Thymus (tissue), 11 donors: Measurements from ENCODE around the gene TNRC6B. TPM values are rescaled to one million over a fixed set of nuclear protein-coding genes. Genes with fewer than 3 reads are reported as not detected.
"Not testable (repeated sequence)": the region's sequence is repeated elsewhere in the genome, so short reads cannot be mapped to it uniquely, and the experiment has no call there.

Experiments
- DNase-seq, 9 donors: peaks; one replicate each; pipeline ENCODE4 v3.0.0-alpha.2; 2013; ENCODE audit warnings: low spot score in 9 of 9, low read depth in 6 of 9, missing footprints in 1 of 9
- H3K27ac ChIP-seq, 2 donors: one replicate each; pipeline ENCODE4 v1.5.1; 2013; ENCODE audit warnings: control low read depth in 1 of 2, low read depth in 1 of 2, low read length in 1 of 2, mild to moderate bottlenecking in 1 of 2, moderate library complexity in 1 of 2
- H3K27me3 ChIP-seq, 2 donors: one replicate each; pipeline ENCODE4 v1.5.1; 2013; ENCODE audit warnings: low read length in 1 of 2; ENCODE audit not compliant: control insufficient read depth in 2 of 2, insufficient read depth in 1 of 2
- H3K36me3 ChIP-seq, 2 donors: one replicate each; pipeline ENCODE4 v1.5.1; 2013; ENCODE audit warnings: low read length in 1 of 2, mild to moderate bottlenecking in 1 of 2, moderate library complexity in 1 of 2; ENCODE audit not compliant: control insufficient read depth in 2 of 2, insufficient read depth in 2 of 2
- H3K4me1 ChIP-seq, 2 donors: one replicate each; pipeline ENCODE4 v1.5.1; 2013; ENCODE audit warnings: low read length in 2 of 2; ENCODE audit not compliant: control insufficient read depth in 2 of 2, insufficient read depth in 2 of 2
- H3K4me3 ChIP-seq, 2 donors: one replicate each; pipeline ENCODE4 v1.5.1; 2013; ENCODE audit warnings: low read length in 2 of 2, control low read depth in 1 of 2, mild to moderate bottlenecking in 1 of 2
- H3K9me3 ChIP-seq, 2 donors: one replicate each; pipeline ENCODE4 v1.5.1; 2013; ENCODE audit warnings: low read length in 1 of 2, mild to moderate bottlenecking in 1 of 2; ENCODE audit not compliant: control insufficient read depth in 2 of 2, insufficient read depth in 1 of 2
- WGBS: extraction: QIAGEN DNeasy Blood & Tissue Kit; methylation state at CpG from one replicate; pipeline ENCODE4 v1.1.7; 2013; 5-methylcytosine and 5-hydroxymethylcytosine counted together
- polyA plus RNA-seq: library from polyadenylated mRNA; stranded (reverse); fragments of 200-250 nt; gene quantifications from one replicate; pipeline ENCODE4 v1.2.3, GENCODE V29; 2013
- total RNA-seq: library from RNA; stranded (reverse); fragments of 120-200 nt; gene quantifications from one replicate; pipeline ENCODE4 v1.2.4, GENCODE V29; 2013
- donor health status: healthy.

The TNRC6B gene
- total and polyA plus RNA-seq, 2 donors, result 13.3 to 20.4 TPM

DNA sequence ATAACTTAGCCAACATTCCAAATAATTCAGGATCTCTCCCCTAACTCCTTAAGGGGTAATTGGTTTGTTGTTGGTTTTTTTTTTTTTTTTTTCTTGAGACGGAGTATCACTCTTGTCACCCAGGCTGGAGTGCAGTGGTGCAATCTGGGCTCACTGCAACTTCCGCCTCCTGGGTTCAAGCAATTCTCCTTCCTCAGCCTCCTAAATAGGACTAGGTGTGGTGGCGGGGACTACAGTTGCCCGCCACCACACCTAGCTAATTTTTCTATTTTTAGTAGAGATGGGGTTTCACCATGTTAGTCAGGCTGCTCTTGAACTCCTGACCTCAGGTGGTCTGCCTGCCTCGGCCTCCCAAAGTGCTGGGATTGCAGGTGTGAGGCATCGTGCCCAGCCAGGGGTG, 21.0 kb upstream of the TNRC6B start:
- H3K36me3 ChIP-seq, result peaks cover 21 to 22% of the 10 kb centered on the region in 2 donors
- not testable (repeated sequence) for H3K9me3 ChIP-seq, DNase-seq, H3K27ac ChIP-seq, H3K4me3 ChIP-seq, H3K4me1 ChIP-seq, H3K27me3 ChIP-seq
- 96% methylated on average over 6 of the region's 6 CpGs for WGBS

- no peaks in the 10 kb centered on the region for H3K27me3 ChIP-seq
- no peaks in the 10 kb centered on the region for H3K9me3 ChIP-seq
- no peak overlapping the region for H3K27ac ChIP-seq
- no peak for DNase-seq
- WGBS, result 93% methylated on average over 4 of the region's 4 CpGs
- peaks cover 0 to 2% of the 10 kb centered on the region in 2 donors for H3K4me1 ChIP-seq
- no peak overlapping the region for H3K4me3 ChIP-seq
- H3K36me3 ChIP-seq, result peaks cover 21 to 22% of the 10 kb centered on the region in 2 donors
Measured at GRCh38 chr22:40157330-40157945, 20.3 kb upstream of the TNRC6B start.

DNA sequence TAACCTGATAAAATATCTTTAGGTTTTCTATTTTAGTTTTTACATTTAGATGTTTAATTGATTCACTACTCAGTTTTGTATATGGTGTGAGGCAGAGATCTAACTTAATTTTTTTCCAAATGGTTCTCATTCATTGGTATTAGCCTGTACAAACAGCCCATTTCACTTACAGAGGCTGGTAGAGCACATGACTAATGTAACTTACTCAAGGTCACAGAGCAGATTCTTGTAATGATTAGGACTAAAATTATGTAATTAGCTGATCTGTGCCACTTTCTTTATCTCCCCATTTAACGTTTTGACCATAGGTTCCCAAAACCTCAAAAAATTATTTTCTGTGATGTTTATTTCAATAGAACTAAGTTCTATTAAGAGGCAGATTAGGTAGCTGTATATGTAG, 16.5 kb upstream of the TNRC6B start:
- WGBS, result 96% methylated on average over 1 of the region's 1 CpG
- Histone ChIP-seq H3K36me3 (peaks cover 30 to 34% of the 10 kb centered on the region in 2 donors), H3K9me3 (peaks cover 0 to 5% of the 10 kb centered on the region in 2 donors), H3K27ac (no peak overlapping the region), H3K4me3 (no peak overlapping the region), H3K27me3 (no peaks in the 10 kb centered on the region), H3K4me1 (no peaks in the 10 kb centered on the region)
- no peak for DNase-seq

- not testable (repeated sequence) for H3K9me3 ChIP-seq, DNase-seq
- WGBS, result 98% methylated on average over 2 of the region's 2 CpGs
Measured at GRCh38 chr22:40165537-40165936, 12.2 kb upstream of the TNRC6B start.

GRCh38 chr22:40175611-40176244, 2.0 kb upstream of the TNRC6B start:
- DNase-seq, result no peak
- Histone ChIP-seq H3K36me3 (peaks cover 3 to 7% of the 10 kb centered on the region in 2 donors), H3K27ac (peak overlapping the region in 1 of 2 donors; percentile 22), H3K4me3 (no peak overlapping the region), H3K4me1 (peaks cover 21 to 37% of the 10 kb centered on the region in 2 donors), H3K27me3 (no peaks in the 10 kb centered on the region), H3K9me3 (no peaks in the 10 kb centered on the region)
- WGBS, result 96% methylated on average over 12 of the region's 12 CpGs

More at GRCh38 chr22:40165537-40165936, 12.2 kb upstream of the TNRC6B start:
- H3K4me1 ChIP-seq, H3K27me3 ChIP-seq, H3K27ac ChIP-seq, H3K4me3 ChIP-seq: not testable (repeated sequence)
- peaks cover 18 to 37% of the 10 kb centered on the region in 2 donors for H3K36me3 ChIP-seq

DNA sequence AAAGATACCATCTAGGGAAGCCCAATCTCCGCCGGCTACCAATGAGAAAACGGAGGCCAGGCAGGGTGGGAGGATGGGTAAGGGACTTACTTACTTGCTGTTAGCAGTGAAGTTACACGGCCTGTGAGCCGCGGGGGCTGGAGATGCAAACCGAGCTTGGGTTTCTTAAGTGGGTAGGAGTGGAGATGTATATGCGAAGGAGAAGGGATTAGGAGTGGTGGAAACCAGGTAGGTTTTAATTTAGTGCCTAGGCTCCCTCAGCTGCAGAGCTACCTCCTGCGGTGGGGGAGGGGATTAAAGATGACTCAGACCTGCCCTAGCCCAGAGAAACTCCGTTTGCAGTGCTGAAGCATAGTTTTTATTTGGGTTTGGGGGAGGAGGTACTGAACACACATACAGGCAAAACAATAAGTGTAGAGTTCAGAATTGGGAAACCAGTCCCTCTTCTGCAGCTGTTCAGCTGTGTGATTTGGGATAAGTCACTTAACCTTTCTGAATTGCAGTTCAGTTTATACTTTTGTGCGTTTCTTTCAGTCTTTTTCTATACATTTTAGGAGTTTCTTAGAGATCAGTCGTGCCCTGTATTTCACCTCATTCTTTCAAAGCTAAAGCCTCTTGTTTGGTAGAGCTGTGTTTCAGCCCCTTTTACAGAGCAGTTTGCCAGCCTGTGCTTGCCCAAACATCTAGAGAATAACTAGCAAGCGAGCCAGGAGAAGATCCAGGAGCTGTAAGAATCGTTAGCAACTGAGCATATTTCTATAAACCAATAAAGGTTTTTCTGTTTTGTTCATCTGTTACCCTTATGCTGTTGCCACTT, 596 bp upstream of the TNRC6B start:
- H3K27ac ChIP-seq, result peak overlapping the region; percentile 74 to 87
- H3K4me3 ChIP-seq, result peak overlapping the region; percentile 69 to 80
- H3K4me1 ChIP-seq, result peaks cover 23 to 37% of the 10 kb centered on the region in 2 donors

DNA sequence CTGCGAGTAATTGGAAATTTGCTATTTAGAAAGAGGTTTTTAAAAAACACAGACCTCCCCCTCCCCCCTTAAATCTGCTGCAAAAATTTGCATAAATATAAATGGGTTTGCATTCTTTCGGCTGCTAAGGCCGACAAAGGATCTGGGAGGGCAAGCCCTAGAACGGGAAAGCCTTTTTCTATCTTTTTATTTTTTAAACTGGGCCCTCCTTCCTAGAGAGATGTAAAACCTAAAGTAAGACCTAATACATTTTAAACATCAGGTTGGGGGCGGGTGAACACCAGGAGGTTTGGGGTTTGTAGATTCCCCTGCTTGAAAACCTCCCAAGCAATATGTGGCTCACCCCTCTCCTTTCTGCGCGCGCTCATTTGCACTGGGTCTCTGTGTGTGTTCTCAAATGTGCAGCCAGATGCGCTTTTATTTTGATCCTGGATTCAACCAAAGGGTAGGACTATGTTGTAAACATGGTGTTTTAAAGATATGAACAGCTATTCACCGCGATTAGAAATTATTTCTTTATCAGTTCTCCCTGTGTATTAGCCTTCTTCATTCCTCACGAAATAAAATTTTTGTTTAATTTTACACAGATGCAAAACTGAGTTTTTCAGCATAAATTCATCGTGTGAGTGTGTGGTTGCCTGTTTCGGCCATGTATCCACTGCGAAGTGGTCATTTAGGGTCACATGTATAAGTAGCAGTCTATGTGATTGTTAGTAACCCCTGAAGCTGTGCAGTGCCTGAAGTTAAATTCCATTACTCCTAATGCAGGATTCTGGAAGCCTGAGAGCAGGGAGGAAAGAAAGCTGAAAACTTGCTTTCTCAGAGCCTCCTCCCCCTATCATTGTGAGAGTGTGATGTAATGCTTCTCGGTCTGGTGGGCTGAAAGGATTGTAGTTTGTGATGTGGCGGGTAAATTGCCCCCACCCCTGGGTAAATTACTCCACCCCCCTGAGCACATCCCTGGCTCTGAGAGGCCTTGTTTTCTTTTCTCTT, 988 bp downstream of the TNRC6B start:
- WGBS, result 3% methylated on average over 17 of the region's 17 CpGs
- peak overlapping the region; percentile 69 to 80 for H3K4me3 ChIP-seq
- H3K27me3 ChIP-seq, result no peaks in the 10 kb centered on the region
- peaks cover 0 to 10% of the 10 kb centered on the region in 2 donors for H3K36me3 ChIP-seq
- no peaks in the 10 kb centered on the region for H3K9me3 ChIP-seq
- peak in 7 of 9 donors; percentile 47 to 82 (median 60) for DNase-seq
- H3K4me1 ChIP-seq, result peaks cover 29 to 46% of the 10 kb centered on the region in 2 donors
- peak overlapping the region; percentile 83 to 91 for H3K27ac ChIP-seq

More for the DNA sequence above, 596 bp upstream of the TNRC6B start:
- peak in 7 of 9 donors; percentile 57 to 81 (median 62) for DNase-seq
- Histone ChIP-seq H3K27me3 (no peaks in the 10 kb centered on the region), H3K9me3 (no peaks in the 10 kb centered on the region), H3K36me3 (peaks cover 0 to 10% of the 10 kb centered on the region in 2 donors)
- WGBS, result 53% methylated on average over 14 of the region's 14 CpGs

GRCh38 chr22:40179526-40179925, 1.8 kb downstream of the TNRC6B start:
- peak overlapping the region in 1 of 2 donors; percentile 83 for H3K27ac ChIP-seq
- H3K36me3 ChIP-seq, result peaks cover 0 to 10% of the 10 kb centered on the region in 2 donors
- peak overlapping the region in 1 of 2 donors; percentile 69 for H3K4me3 ChIP-seq
- H3K4me1 ChIP-seq, result peaks cover 29 to 47% of the 10 kb centered on the region in 2 donors
- 78% methylated on average over 2 of the region's 2 CpGs for WGBS
- DNase-seq, result no peak
- H3K9me3 ChIP-seq, result no peaks in the 10 kb centered on the region
- H3K27me3 ChIP-seq, result no peaks in the 10 kb centered on the region
